HG03571 (cell line): ENCODE results near the gene SNW1.

ENCODE experiments used
- ATAC-seq: cut with Tn5 transposase; IDR thresholded peaks from one replicate; pipeline ENCODE4 v1.9.1; 2021; ENCODE audit not compliant: unreplicated experiment

SNW1 gene

DNA sequence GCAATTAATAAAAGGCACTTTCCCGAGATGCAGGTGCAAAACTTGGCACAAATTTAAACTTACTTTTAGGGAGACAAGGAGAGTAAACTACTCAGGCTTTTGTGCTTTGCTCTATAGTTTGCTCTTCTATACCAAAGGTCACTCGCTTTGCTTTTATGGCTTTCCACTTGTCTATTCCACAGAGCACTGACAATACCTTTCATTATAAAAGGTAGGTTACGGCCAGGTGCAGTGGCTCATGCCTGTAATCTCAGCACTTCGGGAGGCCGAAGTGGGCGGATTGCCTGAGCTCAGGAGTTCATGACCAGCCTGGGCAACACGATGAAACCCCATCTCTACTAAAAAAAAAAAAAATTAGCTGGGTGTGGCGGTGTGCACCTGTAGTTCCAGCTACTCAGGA lies 86.0 kb downstream of the SNW1 start:
- no peak for ATAC-seq

DNA sequence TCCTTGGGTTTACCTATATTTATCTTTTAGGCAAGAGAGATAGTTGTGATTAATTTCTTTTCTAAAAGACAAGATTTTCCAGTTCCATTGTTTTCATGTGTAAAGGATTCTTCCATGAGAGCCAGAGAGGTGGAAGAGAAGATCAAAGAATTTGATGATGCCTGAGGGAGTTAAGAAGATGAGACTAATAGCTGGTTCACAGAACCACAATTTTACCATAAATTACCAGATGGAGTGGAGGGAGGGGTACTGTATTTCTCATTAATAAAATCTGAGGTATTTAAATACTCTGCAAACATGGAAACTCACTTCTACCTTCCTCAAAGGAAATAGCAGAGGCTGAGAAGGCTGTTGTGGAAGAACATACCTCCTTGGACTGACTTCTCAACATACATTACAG lies 87.8 kb downstream of the SNW1 start:
- no peak for ATAC-seq
